ENCODE results near the gene PNN. TPM values are rescaled to one million over a fixed set of nuclear protein-coding genes. Genes with fewer than 3 reads are reported as not detected.
A peak's percentile ranks its signal among the peaks of the same experiment; 100 is the strongest.
"Not testable (repeated sequence)": the region's sequence is repeated elsewhere in the genome, so short reads cannot be mapped to it uniquely, and the experiment has no call there.

Gene PNN
- polyA plus RNA-seq, 1 experiment: 5.8 TPM

GRCh38 chr14:39217214-39217879 is 42.3 kb downstream of the PNN start:
- no peaks in the 10 kb centered on the region for H3K36me3 ChIP-seq (ENCODE audit: control insufficient read depth, insufficient read depth, low read length)
- ChIA-PET POLR2A (no interaction called here), CTCF (no interaction called here)
- no peak for DNase-seq (ENCODE audit: low read depth)
- no peak for TF ChIP-seq CTCF (IDR thresholded peaks at IDR 0.05; ENCODE audit: insufficient read depth, low read depth, low read length)
- H3K27me3 ChIP-seq (ENCODE audit: control insufficient read depth, insufficient read depth, low read length): no peaks in the 10 kb centered on the region
- no peak overlapping the region for H3K4me3 ChIP-seq (ENCODE audit: low read depth, low read length)

- ChIA-PET POLR2A (no interaction called here), CTCF (no interaction called here)
Measured at GRCh38 chr14:39218171-39218769, 43.2 kb downstream of the PNN start.

GRCh38 chr14:39219075-39219499 is 44.0 kb downstream of the PNN start:
- H3K27me3 ChIP-seq (ENCODE audit: control insufficient read depth, insufficient read depth, low read length): 0 out of 2 replicates have a peak, but pooled peaks cover 2% of the 10 kb centered on the region
- ChIA-PET CTCF (no interaction called here), POLR2A (no interaction called here)
- peak; percentile 47 for DNase-seq (ENCODE audit: low read depth)
- no peak overlapping the region for H3K4me3 ChIP-seq (ENCODE audit: low read depth, low read length)
- TF ChIP-seq CTCF (IDR thresholded peaks at IDR 0.05; ENCODE audit: insufficient read depth, low read depth, low read length): no peak
- H3K36me3 ChIP-seq (ENCODE audit: control insufficient read depth, insufficient read depth, low read length): no peaks in the 10 kb centered on the region

More at GRCh38 chr14:39218171-39218769, 43.2 kb downstream of the PNN start:
- DNase-seq (ENCODE audit: low read depth): no peak
- Histone ChIP-seq H3K4me3 (ENCODE audit: low read depth, low read length) (no peak overlapping the region), H3K36me3 (ENCODE audit: control insufficient read depth, insufficient read depth, low read length) (no peaks in the 10 kb centered on the region), H3K27me3 (ENCODE audit: control insufficient read depth, insufficient read depth, low read length) (no peaks in the 10 kb centered on the region)
- TF ChIP-seq CTCF (IDR thresholded peaks at IDR 0.05; ENCODE audit: insufficient read depth, low read depth, low read length): no peak

GRCh38 chr14:39220473-39220872 is 45.4 kb downstream of the PNN start:
- H3K27me3 ChIP-seq (ENCODE audit: control insufficient read depth, insufficient read depth, low read length); CTCF ChIA-PET; DNase-seq (ENCODE audit: low read depth); H3K36me3 ChIP-seq (ENCODE audit: control insufficient read depth, insufficient read depth, low read length); POLR2A ChIA-PET; H3K4me3 ChIP-seq (ENCODE audit: low read depth, low read length): not testable (repeated sequence)

- POLR2A ChIA-PET: no interaction called here
- Histone ChIP-seq H3K36me3 (ENCODE audit: control insufficient read depth, insufficient read depth, low read length) (no peaks in the 10 kb centered on the region), H3K27me3 (ENCODE audit: control insufficient read depth, insufficient read depth, low read length) (0 out of 2 replicates have a peak, but pooled peaks cover 2% of the 10 kb centered on the region), H3K4me3 (ENCODE audit: low read depth, low read length) (no peak overlapping the region)
- CTCF ChIA-PET: no interaction called here
- TF ChIP-seq CTCF (IDR thresholded peaks at IDR 0.05; ENCODE audit: insufficient read depth, low read depth, low read length): no peak
- DNase-seq (ENCODE audit: low read depth): no peak
Measured at GRCh38 chr14:39228044-39228443, 53.0 kb downstream of the PNN start.

Measured in BJ (cell line).